NCI-H128 (cell line): ENCODE data around the gene HMGXB3.
"Not testable (repeated sequence)": the region's sequence is repeated elsewhere in the genome, so short reads cannot be mapped to it uniquely, and the experiment has no call there.

Experiments used
- DNase-seq: peaks from one replicate; lab custom pipeline; 2025; ENCODE audit not compliant: unreplicated experiment; lab: John Stamatoyannopoulos, UW

Gene HMGXB3

GRCh38 chr5:150081541-150082283, 81.2 kb downstream of the HMGXB3 start:
- DNase-seq: no peak

- DNase-seq: no peak
Observed at GRCh38 chr5:150082374-150082773, 81.8 kb downstream of the HMGXB3 start.

GRCh38 chr5:150082889-150083288, 82.3 kb downstream of the HMGXB3 start:
- DNase-seq: no peak

GRCh38 chr5:150084754-150085153, 84.2 kb downstream of the HMGXB3 start:
- DNase-seq: not testable (repeated sequence)

- DNase-seq: no peak
Observed at GRCh38 chr5:150085191-150085912, 84.8 kb downstream of the HMGXB3 start.

GRCh38 chr5:150085950-150086715, 85.6 kb downstream of the HMGXB3 start, which contains the start of gene CSF1R:
TSS of gene CSF1R (minus strand) at chr5:150086554. CDS start at chr5:150086427, 127 bp downstream.
- no peak for DNase-seq

GRCh38 chr5:150092159-150092787, 91.7 kb downstream of the HMGXB3 start:
- DNase-seq: no peak

GRCh38 chr5:150097152-150097551, 96.6 kb downstream of the HMGXB3 start:
- no peak for DNase-seq

- DNase-seq: no peak
Observed at GRCh38 chr5:150101023-150101422, 100.5 kb downstream of the HMGXB3 start.
